OCI-M1 (cell line): Measurements from ENCODE around the gene ERC1.
"Not testable (repeated sequence)": the region's sequence is repeated elsewhere in the genome, so short reads cannot be mapped to it uniquely, and the experiment has no call there.

Experiments used
- DNase-seq: peaks from one replicate; lab custom pipeline; 2025; lab: John Stamatoyannopoulos, UW

ERC1 gene

DNA sequence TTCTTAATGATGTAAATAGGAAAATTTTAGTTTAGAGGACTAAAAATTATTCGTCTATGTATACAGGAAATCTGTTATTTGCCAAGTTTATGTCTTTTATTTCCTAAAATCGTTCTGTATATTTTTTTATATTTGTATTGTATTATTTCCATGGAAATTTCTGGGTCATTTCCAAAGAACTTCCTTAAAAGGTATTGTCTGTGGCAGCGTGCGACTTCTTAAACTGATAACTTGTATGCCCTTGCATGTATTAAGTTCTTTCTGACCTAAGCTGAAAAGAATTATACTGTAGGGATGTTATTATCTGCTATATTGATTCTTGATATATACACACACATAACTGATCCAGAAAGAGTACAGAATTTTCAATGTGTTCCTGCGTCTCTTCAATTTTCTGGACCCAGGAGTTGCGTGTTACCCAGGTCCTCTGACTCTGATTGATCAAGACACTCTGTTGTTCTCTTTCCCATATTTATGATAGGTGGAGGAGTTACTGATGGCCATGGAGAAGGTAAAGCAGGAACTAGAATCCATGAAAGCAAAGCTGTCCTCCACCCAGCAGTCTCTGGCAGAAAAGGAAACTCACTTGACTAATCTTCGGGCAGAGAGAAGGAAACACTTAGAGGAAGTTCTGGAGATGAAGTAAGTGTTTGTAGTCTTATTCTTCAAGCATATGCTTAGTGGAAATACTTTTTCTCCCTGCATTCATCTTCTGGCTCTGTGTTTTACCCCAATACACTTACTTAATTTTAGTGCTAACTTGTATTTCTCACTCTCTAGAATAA lies 298.5 kb downstream of the ERC1 start:
- peak; percentile 75 for DNase-seq

DNA sequence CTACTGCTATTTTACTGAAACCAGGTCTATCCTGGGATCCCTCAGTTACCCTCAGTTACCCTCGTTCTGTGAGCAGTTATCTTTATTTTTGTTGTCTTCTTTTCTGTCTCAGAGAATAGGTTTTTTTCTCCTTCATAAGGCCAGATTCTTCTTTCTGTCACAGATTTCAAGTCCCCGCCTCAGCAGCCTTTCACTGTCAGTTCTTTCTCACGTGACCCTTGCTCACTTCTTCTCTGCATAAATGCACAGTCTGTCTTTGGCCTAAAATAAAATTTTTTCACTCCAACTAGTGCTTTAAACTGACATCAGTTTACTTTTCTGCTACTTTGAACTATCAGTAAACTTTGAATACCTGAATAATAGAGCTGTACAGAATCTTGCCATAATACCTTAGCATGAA lies 299.7 kb downstream of the ERC1 start:
- DNase-seq = no peak

DNA sequence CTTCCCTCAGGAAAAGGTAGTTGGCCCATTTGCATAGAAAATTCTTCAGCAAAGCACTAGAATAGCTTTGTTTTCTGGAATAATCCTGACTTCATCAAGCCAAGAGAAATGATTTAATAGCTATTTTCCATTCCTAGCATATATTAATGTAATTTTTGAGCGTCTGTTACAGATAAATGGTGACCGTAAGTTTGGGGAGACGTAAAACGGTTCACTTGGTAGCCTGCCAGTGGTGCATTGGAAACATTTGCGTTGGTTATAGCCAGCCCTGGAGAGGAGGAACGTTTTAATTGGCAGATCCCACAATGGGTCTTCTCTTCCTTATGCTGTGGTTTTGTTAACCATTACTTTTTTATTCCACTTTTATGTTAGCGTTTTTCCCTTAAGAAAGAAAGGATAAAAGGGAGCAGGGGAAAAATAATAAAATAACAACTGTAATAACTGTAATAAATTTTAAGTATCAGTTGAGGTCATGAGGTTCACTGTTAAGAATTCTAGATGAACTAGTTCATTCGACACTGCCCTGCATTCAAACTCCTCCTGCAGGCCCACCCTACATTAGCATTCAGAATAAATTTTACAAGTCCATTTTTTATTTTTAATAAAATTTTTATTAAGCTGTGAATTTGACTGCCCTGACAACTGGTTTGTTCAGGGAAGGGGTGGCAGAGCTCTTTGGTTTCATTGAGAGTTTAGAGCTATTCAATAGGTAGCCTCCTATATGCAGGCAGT lies 300.7 kb downstream of the ERC1 start:
- DNase-seq = no peak

DNA sequence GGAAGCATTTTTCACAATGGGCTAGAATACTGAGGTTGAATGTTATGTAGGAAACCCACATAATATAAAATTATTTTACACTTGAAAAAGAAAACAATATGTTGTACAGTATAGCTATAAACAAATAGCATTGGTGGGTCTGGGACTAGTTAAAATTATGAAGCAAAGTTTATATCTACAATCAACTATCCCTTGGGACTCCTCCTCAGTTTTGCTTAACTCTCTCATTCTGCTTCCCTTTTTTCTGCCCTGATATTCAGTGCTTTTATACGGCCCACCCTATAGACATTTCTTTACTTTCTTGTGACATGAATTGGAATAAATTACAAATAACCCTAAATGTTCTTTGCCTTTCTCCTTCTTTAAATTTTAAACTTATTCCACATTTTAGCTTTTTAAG lies 302.9 kb downstream of the ERC1 start:
- DNase-seq = peak; percentile 50

DNA sequence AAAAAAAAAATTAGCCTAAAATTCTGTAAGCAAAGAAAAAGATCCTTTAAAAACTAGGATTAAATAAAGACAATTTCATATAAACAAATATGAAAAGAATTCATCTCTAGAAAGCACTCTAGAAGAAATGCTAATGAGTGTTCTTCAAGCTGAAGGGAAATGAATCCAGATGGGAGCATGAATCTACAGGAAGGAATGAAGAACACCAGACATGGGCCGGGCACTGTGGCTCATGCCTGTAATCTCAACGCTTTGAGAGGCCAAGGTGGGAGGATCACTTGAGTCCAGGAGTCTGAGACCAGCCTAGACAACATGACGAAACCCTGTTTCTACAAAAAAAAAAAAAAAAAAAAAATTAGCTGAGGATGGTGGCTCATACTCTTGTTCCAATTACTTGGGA lies 306.2 kb downstream of the ERC1 start:
- no peak for DNase-seq

DNA sequence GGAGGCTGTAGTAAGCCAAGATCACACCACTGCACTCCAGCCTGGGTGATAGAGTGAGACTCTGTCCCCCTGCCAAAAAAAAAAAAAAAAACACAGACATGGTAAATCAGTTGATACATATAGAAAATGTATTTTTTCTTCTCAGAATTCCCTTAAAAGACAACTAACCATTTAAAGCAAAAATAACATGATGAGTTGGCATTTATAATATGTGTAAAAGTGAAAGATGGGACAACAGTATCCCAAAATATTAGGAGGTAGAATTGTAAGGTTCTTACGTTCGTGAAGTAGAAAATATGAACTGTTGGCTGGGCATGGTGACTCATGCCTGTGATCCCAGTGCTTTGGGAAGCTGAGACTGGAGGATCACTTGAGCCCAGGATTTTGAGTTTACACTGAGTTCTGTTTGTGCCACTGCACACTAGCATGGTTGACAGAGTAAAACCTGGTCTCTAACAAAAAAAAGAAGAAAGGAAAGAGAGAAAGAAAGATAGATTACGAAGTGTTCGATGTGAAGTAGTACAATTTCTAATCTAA lies 306.7 kb downstream of the ERC1 start:
- DNase-seq = no peak

DNA sequence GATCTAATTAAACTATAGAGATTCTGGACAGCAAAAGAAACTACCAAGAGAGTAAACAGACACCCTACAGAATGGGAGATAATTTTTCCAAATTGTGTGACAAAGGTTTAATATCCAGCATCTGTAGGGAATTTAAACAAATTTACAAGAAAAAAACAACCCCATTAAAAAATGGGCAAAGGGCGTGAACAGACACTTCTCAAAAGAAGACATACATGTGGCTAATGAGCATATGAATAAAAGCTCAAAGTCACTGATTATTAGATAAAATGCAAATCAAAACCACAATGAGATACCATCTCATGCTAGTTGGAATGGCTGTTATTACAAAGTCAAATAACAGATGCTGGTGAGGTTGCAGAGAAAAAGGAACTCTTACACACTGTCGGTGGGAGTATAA lies 309.4 kb downstream of the ERC1 start:
- peak; percentile 24 for DNase-seq

DNA sequence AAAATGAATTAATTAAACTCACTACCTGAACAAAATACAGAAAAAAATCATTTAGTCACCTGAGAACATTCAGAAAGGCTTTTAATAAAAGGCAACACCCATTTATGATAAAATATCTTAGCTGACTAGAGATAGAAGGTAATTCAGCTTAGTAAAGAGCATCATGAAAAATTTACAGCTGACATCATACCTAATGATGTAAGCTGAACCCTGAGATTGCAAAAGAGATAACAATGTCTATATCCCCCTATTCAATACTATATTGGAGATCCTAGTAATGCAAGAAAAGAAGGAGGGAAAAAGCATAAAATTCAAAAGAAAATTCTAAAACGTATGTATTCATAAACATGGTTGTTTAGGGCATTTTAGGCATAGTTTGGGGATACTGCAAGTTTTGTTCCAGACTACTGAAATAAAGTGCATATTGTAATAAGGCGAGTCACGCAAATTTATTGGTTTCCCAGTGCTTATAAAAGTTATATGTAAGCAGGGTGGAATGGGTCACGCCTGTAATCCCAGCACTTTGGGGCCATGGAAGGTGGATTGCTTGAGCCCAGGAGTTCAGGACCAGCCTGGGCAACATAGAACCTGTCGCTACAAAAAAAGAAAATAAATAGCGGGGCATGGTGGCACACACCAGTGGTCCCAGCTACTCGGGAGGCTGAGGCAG lies 311.3 kb downstream of the ERC1 start:
- DNase-seq = no peak

DNA sequence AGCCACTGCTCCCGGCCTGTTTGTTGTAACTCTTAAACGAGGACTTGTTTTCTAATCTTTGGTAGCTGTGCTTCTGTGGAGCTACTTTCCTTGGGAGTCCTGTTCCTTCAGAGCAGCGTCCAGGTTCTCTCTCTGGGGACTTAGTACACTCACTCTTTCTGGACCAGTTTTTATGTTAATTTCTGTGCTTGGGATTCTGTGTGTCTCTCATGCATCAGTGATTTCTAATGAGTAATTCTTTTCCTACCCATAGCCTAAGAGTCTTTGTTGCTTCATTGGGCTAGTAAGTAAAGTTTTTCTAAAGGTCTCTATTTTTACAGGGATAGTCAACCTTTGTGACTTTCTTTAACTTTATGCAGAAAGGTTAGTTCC lies 314.0 kb downstream of the ERC1 start:
- peak; percentile 53 for DNase-seq

DNA sequence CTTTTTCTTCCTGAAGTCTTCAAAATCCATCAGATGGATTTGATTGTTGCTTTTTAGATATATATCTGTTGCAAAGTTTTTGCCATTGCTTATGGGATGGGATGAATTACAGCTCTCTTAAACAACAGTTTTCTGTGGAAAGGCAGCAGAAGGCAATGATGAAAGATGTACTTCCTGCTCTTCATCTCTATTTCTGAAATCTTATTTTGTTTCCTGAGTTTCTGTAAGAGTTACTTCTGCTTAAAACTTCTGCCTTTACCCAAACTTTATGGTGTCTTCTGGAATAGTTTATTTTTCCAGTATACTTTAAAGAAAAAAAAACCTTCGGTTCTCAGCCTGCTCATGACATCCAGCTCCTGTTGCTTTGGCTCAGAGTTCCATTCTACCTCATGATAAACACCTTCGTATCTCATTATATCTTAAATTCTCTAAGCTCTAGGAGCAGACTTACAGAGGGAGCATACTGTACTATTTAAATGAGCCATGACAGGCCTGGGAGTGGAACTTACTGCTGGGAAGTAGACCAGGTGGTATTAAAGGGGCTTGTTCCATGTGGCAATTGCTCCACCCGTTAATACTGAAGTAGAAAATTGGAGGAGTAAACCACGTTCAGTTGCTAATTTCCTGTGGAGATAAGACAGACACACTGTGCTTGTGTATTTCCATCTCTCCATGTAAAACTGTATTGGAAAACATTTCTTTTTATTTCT lies 314.9 kb downstream of the ERC1 start:
- peak; percentile 70 for DNase-seq

DNA sequence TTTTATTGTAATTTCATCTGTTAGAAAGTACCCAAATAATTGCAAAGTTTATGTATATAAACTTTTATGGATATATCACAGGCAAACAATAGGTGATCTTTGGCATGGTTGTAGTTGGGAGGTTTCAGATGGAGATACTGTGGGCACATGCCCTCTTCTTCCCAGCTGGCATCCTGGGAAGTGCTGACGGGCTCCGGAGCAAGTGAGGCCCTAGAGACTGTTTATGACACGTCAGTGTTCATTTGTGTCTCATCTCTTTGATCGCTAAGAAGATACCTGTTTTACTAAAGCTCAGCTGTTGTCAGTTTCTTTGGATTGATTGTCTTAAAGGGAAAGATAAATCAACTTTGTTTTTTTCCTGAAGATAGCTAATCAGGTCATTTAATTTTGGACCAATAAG lies 315.8 kb downstream of the ERC1 start:
- no peak for DNase-seq

DNA sequence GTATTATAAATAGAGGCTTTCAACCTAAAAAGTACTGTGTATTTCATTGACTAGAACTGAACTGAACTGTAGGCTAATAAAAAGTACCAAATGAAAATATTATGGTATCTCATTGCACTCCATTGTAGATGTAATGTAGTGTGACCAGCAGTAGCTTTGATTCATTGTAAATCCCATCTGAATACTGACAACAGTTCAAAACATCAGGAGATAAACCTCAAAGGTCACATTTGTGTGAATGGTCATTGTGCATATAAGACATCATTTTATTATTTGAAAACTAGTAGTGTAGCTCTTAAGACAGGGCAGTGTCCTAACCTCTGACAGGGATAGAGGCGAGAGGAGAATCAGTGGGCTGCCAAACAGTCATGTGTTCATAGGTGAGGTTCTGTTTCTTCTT lies 316.8 kb downstream of the ERC1 start:
- DNase-seq = no peak

DNA sequence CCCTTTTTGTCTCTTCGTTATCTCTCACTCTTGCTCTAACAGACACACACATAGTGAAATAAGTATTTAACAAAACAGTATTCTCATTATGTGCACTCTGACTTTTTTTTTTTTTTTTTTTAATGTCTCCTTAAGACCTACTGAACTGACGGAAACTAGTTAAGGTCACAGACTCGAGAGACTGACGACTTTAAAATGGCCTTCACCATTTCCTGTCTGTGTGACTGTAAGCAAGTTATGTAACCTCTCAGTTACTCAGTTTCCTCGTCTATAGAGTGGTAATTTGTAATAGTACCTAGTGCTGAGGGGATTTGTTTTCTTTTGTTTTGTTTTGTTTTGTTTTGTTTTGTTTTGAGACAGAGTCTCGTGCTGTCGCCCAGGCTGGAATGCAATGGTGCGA lies 318.6 kb downstream of the ERC1 start:
- DNase-seq = no peak

DNA sequence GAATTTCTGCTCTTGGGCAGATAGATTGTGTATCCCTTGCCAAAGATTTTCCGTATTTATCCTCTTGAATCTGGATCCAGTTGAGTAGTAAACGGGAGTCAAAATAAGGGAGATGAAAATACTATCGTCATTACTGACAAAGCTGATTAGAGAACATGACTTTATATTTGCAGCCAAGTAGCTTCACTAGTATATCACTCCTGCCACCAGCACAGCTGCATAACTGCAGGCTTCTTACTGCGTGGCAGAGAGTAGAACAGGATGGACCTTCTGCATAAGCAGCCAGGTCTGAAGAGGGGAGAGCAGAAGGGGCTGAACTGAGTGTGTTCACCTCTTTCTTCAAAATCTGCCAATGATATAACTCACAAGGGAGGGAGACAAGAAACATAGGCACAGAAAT lies 319.6 kb downstream of the ERC1 start:
- DNase-seq = no peak

DNA sequence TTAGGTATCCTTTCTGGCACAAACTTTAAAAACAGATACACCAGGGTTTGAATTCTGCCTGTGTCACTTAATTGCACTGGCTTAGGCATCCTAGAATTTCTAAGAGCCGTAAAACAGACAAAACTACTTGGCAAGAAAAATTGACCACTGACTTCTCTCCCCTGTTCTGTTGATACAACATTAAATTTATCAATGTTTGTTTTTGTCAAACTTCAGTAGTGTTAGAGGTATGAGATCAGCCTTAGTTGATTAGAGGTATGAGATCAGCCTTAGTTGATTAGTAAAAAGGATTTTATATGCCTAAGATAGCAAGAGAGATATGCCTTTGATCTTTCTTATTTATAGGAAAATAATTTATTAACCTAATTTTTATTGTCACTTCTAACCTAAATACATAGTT lies 320.1 kb downstream of the ERC1 start:
- DNase-seq = no peak

DNA sequence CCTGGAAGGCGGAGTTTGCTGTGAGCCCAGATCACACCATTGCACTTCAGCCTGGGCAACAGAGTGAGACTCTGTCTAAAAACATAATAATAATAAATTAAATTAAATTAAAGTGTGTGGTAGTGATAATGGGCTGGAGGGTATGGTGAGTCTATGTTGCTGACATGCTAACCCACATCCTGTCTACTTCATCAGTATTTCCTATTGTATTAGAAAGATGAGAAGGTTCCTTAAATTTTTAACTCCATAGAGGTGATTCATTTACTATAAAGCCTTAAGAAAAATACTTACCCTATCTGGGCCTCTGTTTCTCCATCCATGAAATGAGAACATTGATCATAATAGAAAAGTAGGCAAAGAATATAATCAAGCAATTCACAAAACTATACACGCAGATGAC lies 322.9 kb downstream of the ERC1 start:
- DNase-seq = no peak

DNA sequence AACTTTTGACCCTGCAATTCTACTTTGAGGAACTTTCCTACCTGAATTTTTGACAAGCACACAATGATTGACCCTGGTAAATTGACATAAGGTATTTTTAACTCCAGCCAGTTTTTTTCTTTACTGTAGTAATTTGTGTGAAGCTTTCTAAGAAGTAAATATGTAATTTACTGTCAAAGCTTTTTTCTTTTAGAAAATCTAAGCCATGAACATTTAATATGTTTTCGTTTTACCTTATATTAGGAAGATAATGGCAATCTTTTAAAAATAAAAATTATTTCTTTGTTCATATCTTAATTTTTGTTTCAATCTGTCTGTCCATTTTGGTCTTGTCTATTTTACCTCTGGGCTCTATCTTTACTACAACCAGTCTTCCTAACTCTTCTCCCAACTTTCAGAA lies 323.5 kb downstream of the ERC1 start:
- DNase-seq = no peak

DNA sequence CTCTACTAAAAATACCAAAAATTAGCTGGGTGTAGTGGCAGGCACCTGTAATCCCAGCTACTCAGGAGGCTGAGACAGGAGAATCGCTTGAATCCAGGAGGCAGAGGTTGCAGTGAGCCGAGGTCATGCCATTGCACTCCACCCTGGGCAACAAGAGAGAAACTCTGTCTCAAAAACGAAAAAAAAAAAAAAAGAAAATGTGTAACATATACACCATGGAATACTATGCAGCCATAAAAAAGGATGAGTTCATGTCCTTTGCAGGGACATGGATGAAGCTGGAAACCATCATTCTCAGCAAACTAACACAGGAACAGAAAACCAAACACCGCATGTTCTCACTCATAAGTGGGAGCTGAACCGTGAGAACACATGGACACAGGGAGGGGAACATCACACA lies 326.0 kb downstream of the ERC1 start:
- not testable (repeated sequence) for DNase-seq

DNA sequence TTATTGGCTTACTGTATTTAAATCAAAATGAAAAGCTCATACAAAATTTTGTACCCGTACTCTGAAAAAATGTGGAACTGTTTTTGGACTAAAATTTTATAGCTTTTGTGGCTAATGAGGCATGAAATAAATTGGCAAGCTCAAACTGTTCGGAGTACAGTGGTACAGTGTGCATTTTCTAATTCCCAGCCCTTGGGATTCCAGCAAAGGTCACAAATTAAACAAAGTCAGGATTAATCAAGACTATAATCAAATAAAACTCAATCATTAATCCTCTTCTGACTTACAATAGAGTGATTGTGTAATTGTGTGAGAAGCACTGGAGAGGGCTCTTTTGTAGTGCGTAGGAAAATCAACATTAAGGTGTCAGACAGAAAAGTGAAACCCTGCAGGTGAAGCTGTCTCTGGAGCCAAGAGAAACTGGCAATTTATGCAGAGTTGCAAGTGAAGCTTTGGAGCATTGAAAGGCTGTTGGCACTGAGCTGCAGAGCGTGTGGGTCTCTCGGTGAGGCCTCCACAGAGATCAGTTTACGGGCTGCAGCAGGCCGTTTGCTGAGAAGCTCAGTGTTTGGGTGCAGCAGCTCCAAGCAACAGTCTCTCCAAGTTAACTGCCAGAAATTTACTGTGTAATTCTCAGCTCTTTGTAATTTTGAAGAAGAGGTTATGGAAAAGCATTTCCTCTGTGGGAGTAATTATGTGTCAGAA lies 327.5 kb downstream of the ERC1 start:
- DNase-seq = peak; percentile 53

DNA sequence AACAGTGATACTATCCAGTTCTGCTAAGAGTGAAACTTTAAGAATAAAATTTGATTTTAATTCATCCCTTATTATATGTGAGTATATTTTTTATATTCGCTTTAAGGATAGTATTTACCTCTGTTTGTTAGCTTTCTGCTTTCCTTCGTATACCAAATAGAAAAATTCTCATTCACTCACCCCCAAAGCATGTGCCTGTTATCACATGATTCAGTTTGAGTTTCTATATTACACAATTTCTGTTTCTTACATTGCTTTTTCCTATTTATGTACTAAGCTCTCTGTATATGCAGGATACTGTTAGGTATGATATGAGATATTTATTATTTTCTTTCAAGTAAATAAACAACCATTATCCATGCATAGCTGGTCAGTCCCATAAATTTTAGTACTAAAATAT lies 328.2 kb downstream of the ERC1 start:
- peak; percentile 60 for DNase-seq

DNA sequence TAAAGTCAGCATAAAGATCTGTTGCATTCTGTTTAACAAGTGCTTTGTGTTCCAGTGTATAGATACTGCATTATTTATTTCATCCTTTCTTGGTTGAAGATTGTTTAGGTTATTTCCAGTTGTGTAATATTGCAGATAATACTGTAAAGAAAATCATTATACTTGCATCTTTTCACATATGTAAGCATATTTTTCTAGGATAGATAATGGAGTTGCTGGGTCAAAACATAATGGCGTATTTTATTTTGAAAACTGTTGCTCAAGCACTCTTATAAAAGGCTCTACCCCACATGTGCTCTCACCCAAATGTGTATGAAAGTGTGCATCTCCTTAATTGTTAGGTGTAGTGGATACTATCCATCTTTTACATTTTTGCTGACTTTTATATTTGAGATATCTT lies 329.0 kb downstream of the ERC1 start:
- DNase-seq = no peak

DNA sequence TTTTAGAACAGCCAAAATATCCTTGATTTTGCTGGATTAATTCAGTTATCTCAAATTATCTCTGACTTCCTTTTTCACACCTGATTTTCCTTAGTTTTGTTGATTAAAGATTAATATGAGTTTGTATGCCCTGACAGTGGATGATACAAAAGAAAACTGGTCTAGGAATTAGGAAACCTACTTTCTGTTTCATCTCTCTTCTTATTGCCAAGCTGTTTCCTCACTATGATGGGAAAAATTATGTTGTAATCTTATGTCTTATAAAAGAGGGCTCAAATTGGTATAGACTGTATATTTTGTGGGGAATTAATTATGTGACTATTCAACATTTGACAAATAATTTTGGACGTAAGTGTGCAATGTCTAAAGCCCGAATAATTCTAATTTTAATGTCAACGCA lies 331.8 kb downstream of the ERC1 start:
- DNase-seq = peak; percentile 39
